Superior temporal gyrus (tissue), 1 donor: Measurements from ENCODE around the gene ERC1.
A peak's percentile ranks its signal among the peaks of the same experiment; 100 is the strongest.
"Not testable (repeated sequence)": the region's sequence is repeated elsewhere in the genome, so short reads cannot be mapped to it uniquely, and the experiment has no call there.

Source experiments
- DNase-seq: peaks from one replicate; pipeline ENCODE4 v3.0.0-alpha.2; 2016; ENCODE audit errors: extremely low spot score

ERC1 gene

GRCh38 chr12:1350934-1351240 lies 359.9 kb downstream of the ERC1 start:
- no peak for DNase-seq

- no peak for DNase-seq
These were observed 360.9 kb downstream of the ERC1 start for GRCh38 chr12:1351926-1352325.

- DNase-seq, result no peak
These were observed 362.4 kb downstream of the ERC1 start for GRCh38 chr12:1353451-1353850.

DNA sequence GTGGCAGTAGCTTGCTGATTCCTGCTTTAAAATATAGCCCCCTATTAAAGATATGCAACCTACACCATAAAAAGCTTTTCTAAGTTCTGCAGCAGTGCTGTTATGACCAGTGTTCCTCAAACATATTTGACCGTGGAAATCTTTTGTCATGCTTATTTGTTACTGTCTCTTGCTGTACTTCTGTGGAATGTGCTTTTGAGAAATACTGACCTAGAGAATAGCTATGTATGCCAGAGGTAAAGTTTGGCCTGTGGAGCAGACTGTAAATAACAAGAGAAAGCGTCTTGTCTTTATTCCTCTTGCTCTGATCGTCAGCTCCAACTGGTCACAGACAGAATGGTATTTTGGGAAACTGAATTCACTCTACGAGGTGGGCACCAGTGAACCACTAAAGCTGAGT lies 364.4 kb downstream of the ERC1 start:
- DNase-seq, result no peak

GRCh38 chr12:1355871-1356270 lies 364.8 kb downstream of the ERC1 start:
- not testable (repeated sequence) for DNase-seq

DNA sequence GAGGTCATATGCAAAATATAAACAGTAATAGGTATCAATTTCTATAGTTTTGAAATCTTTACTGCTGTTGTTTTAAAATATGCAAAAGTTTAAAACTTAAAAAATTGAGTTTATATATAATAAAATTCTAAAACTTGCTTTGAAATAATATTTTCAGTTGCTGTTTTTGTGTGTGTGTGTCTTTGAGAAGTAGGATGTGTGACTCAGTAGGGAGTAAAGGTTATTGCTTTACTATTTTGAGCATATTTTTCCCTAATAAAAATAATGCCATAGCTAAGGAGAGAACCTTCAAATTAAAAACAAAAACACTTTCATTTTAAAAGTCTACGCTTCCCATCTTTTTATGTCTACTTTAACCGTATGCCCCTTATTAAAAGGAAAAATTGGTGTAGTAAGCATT lies 365.3 kb downstream of the ERC1 start:
- no peak for DNase-seq

GRCh38 chr12:1357171-1357570 lies 366.1 kb downstream of the ERC1 start:
- no peak for DNase-seq

- no peak for DNase-seq
These were observed 366.7 kb downstream of the ERC1 start for GRCh38 chr12:1357711-1358110.

- DNase-seq, result no peak
These were observed 369.6 kb downstream of the ERC1 start for GRCh38 chr12:1360441-1361210.

GRCh38 chr12:1362143-1362662 lies 371.2 kb downstream of the ERC1 start:
- DNase-seq, result no peak

DNA sequence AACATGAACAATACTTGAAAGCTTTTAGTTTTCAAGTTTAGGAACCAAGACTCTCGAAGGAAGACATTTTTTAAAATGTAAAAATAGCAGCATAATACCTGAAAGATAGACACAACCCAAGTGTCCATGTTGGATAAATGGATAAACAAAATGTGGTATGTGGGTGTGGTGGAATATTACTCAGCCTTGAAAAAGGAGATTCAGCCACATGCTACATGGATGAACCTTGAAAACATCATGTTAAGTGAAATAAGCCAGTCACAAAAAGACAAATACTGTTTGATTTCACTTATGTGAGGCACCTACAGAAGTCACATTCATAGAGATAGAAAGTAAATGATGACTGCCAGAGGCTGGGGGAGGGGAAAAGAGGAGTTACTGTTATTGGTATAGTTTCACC lies 374.7 kb downstream of the ERC1 start:
- no peak for DNase-seq

GRCh38 chr12:1367331-1368291 lies 376.6 kb downstream of the ERC1 start:
- DNase-seq, result no peak

- DNase-seq, result no peak
These were observed 378.4 kb downstream of the ERC1 start for GRCh38 chr12:1369460-1369859.

GRCh38 chr12:1369938-1370500 lies 379.0 kb downstream of the ERC1 start:
- DNase-seq, result no peak

DNA sequence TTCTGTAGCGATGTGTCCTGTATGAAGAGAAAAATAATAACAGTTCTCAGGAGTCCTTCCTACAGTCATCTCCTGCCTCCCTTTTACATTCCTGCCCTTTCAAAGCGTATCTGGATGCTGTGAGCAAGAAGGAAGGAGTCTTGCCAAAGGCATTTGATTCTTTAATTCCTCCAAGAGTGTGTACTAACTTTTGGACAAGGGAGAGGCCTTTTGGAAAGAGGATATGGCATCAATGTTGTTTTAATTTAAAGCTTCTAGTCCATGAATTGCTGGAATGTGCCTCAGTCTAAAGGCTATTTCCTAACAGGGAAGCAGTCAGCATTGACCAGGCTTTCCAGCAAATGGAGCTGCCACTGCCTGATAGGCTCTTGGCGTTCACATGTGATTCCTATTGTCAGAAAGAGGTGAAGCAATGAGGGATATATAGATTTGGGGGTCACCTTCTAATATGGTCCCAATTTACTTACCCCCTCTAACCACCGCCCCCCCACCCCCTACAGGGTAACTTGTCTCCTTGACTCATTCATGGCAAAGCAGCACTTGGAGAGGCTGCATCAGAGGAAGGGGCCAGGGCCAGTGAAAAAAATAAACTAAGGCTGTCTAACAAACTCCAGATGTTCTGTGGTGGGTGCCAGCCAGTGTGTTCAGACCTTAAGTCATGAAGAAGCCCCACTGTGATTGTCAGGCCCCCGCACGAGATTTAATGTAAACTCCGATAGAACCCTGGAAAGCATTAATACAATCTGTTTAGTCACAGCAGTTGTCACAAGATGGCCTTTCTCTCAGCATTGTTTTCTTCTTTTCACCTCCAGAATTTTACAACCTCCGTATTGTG lies 383.1 kb downstream of the ERC1 start:
- DNase-seq, result no peak

DNA sequence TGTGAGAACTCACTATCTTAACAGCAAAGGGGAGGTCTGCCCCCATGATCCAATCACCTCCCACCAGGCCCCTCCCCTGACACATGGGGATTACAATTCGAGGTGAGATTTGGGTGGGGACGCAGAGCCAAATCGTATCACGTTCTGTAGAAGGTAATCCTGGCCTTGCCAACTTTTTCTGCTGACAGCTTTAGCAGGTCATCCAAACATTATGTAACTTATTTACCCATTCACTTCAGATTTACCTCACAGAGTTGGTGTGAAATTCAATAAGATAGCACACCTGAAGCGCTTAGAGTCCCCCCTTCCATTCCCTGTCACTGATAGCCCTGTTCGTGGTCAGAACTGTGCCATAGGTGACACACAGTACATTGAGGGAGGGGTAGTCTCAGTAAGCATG lies 384.3 kb downstream of the ERC1 start:
- no peak for DNase-seq

- no peak for DNase-seq
These were observed 386.1 kb downstream of the ERC1 start for GRCh38 chr12:1377117-1377516.

DNA sequence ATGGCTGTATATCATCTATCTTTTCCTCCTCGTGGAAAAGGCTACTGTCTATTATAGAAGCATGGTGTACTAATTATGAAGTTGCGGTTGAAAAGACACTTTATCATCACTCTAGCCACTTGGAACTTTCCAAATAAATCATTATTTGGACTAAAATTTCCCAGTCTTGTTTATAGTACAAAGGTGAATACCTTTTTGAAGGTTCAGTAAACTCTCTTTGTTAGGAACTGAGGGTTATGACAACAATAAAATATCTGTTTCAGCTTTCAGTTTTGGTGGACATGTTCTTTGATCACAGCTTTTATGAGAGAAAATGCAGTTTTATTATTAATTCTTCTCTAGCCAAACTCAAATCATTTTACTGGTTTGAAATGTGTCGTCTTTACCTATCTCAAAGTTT lies 386.7 kb downstream of the ERC1 start:
- DNase-seq, result no peak

GRCh38 chr12:1380171-1380851 lies 389.3 kb downstream of the ERC1 start:
- peak; percentile 16 for DNase-seq

- DNase-seq, result no peak
These were observed 391.1 kb downstream of the ERC1 start for GRCh38 chr12:1382151-1382550.

DNA sequence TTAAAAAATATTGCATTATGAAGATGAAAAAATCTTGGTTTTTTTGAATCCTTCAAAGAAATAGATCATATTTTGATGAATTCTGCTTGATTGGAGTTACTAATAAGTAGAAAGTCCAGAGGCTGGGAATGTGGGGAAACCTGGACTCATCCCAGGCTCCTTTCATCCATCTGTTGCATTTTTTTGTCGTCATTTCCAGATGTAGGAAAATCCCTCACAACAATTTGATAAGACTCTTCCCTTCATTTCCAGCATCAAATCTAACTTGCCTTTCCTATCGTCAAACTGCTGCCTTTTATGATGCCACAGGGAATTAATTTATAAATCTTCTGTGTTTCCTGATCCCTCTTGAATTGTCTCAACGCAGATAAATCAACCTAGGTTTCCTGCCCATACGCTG lies 391.8 kb downstream of the ERC1 start:
- no peak for DNase-seq
